ENCODE measurements around the gene HEPACAM2. TPM values are rescaled to one million over a fixed set of nuclear protein-coding genes. Genes with fewer than 3 reads are reported as not detected.

HEPACAM2 gene
- total RNA-seq, 1 donor from 2014 or later: not detected

- DNase-seq (ENCODE audit: low spot score): no peak
- Mint-ChIP-seq H3K4me3 (ENCODE audit: unreplicated experiment) (no peak overlapping the region), H3K27me3 (ENCODE audit: low read depth) (peaks cover 56% of the 10 kb centered on the region), H3K9me3 (ENCODE audit: low read depth) (no peaks in the 10 kb centered on the region), H3K27ac (ENCODE audit: unreplicated experiment) (no peak overlapping the region), H3K36me3 (ENCODE audit: low read depth) (peaks cover 1% of the 10 kb centered on the region), H3K4me1 (ENCODE audit: low read depth) (no peaks in the 10 kb centered on the region)
- no peak for TF ChIP-seq CTCF (IDR thresholded peaks at IDR 0.05)
Measured at GRCh38 chr7:93188870-93189634, 37.2 kb downstream of the HEPACAM2 start.

GRCh38 chr7:93185303-93186027, 40.8 kb downstream of the HEPACAM2 start:
- H3K4me1 Mint-ChIP-seq (ENCODE audit: low read depth): no peaks in the 10 kb centered on the region
- H3K36me3 Mint-ChIP-seq (ENCODE audit: low read depth): peaks cover 1% of the 10 kb centered on the region
- H3K4me3 Mint-ChIP-seq (ENCODE audit: unreplicated experiment): no peak overlapping the region
- no peaks in the 10 kb centered on the region for H3K9me3 Mint-ChIP-seq (ENCODE audit: low read depth)
- peaks cover 62% of the 10 kb centered on the region for H3K27me3 Mint-ChIP-seq (ENCODE audit: low read depth)
- DNase-seq (ENCODE audit: low spot score): no peak
- no peak for TF ChIP-seq CTCF (IDR thresholded peaks at IDR 0.05)
- no peak overlapping the region for H3K27ac Mint-ChIP-seq (ENCODE audit: unreplicated experiment)

GRCh38 chr7:93179173-93179572, 47.1 kb downstream of the HEPACAM2 start:
- no peak for TF ChIP-seq CTCF (IDR thresholded peaks at IDR 0.05)
- Mint-ChIP-seq H3K4me1 (ENCODE audit: low read depth) (no peaks in the 10 kb centered on the region), H3K27me3 (ENCODE audit: low read depth) (peaks cover 62% of the 10 kb centered on the region), H3K4me3 (ENCODE audit: unreplicated experiment) (no peak overlapping the region), H3K36me3 (ENCODE audit: low read depth) (no peaks in the 10 kb centered on the region), H3K27ac (ENCODE audit: unreplicated experiment) (no peak overlapping the region), H3K9me3 (ENCODE audit: low read depth) (no peaks in the 10 kb centered on the region)
- no peak for DNase-seq (ENCODE audit: low spot score)

GRCh38 chr7:93178213-93178612, 48.1 kb downstream of the HEPACAM2 start:
- no peaks in the 10 kb centered on the region for H3K9me3 Mint-ChIP-seq (ENCODE audit: low read depth)
- no peak for DNase-seq (ENCODE audit: low spot score)
- no peaks in the 10 kb centered on the region for H3K4me1 Mint-ChIP-seq (ENCODE audit: low read depth)
- H3K27ac Mint-ChIP-seq (ENCODE audit: unreplicated experiment): no peak overlapping the region
- no peak overlapping the region for H3K4me3 Mint-ChIP-seq (ENCODE audit: unreplicated experiment)
- H3K27me3 Mint-ChIP-seq (ENCODE audit: low read depth): peaks cover 59% of the 10 kb centered on the region
- H3K36me3 Mint-ChIP-seq (ENCODE audit: low read depth): no peaks in the 10 kb centered on the region
- peak; percentile 74 for TF ChIP-seq CTCF (IDR thresholded peaks at IDR 0.05)

GRCh38 chr7:93176992-93177580, 49.2 kb downstream of the HEPACAM2 start:
- Mint-ChIP-seq H3K9me3 (ENCODE audit: low read depth) (peaks cover 5% of the 10 kb centered on the region), H3K27ac (ENCODE audit: unreplicated experiment) (no peak overlapping the region), H3K4me3 (ENCODE audit: unreplicated experiment) (no peak overlapping the region), H3K4me1 (ENCODE audit: low read depth) (no peaks in the 10 kb centered on the region), H3K27me3 (ENCODE audit: low read depth) (peaks cover 51% of the 10 kb centered on the region), H3K36me3 (ENCODE audit: low read depth) (no peaks in the 10 kb centered on the region)
- DNase-seq (ENCODE audit: low spot score): no peak
- no peak for TF ChIP-seq CTCF (IDR thresholded peaks at IDR 0.05)
